ENCODE measurements around the gene HACD1. TPM values are rescaled to one million over a fixed set of nuclear protein-coding genes. Genes with fewer than 3 reads are reported as not detected.

HACD1 gene
- total and polyA plus RNA-seq, 2 of the 4 experiments (the other 2 are of a cell fraction) = 10.0 to 24.9 TPM

- Histone ChIP-seq H3K4ac (ENCODE audit: low read depth, low read length) (no peak overlapping the region), H3K4me2 (ENCODE audit: low read depth, low read length) (no peak overlapping the region), H3K9me1 (ENCODE audit: insufficient read depth, low read length) (no peaks in the 10 kb centered on the region), H2BK5ac (ENCODE audit: low read depth, low read length, poor library complexity, severe bottlenecking) (no peak overlapping the region), H3K4me3 (ENCODE audit: insufficient read depth, low read depth, low read length) (no peak overlapping the region), H4K91ac (ENCODE audit: insufficient read depth, low read depth, low read length) (no peak overlapping the region), H3K56ac (ENCODE audit: extremely low read depth, insufficient read depth, low read length) (no peak overlapping the region), H2AK5ac (ENCODE audit: low read depth, low read length) (no peak overlapping the region), H3K9ac (ENCODE audit: low read depth, low read length) (no peak overlapping the region), H3K23ac (ENCODE audit: low read depth, low read length) (no peak overlapping the region), H2AFZ (replicated peaks; ENCODE audit: low read length, poor library complexity) (no peak overlapping the region), H4K5ac (ENCODE audit: low read depth, low read length) (no peak overlapping the region), H3K79me1 (ENCODE audit: low read depth in 1 of 2, low read length in 2 of 2) (peaks cover 10 to 24% of the 10 kb centered on the region in 2 experiments; a peak in 3 of 4 replicates), H2BK20ac (ENCODE audit: low read depth, low read length) (no peak overlapping the region), H3K9me3 (ENCODE audit: control insufficient read depth, insufficient read depth, low read length) (no peaks in the 10 kb centered on the region), H4K8ac (ENCODE audit: low read depth in 2 of 2, low read length in 2 of 2) (no peak overlapping the region), H2BK120ac (ENCODE audit: low read depth, low read length) (no peak overlapping the region), H3K27ac (ENCODE audit: insufficient read depth, low read length) (no peak overlapping the region), H3K27me3 (ENCODE audit: control insufficient read depth, insufficient read depth, low read length) (no peaks in the 10 kb centered on the region), H4K20me1 (ENCODE audit: insufficient read depth, low read length) (peaks cover 9% of the 10 kb centered on the region), H3K36me3 (ENCODE audit: control insufficient read depth, insufficient read depth, low read length) (no peaks in the 10 kb centered on the region), H3K14ac (replicated peaks; ENCODE audit: low read depth, low read length) (no peak overlapping the region), H2BK15ac (ENCODE audit: low read depth, low read length) (no peak overlapping the region), H2AK9ac (replicated peaks; ENCODE audit: low read depth, low read length, poor library complexity) (no peak overlapping the region), H3K4me1 (ENCODE audit: control insufficient read depth, insufficient read depth, low read length) (no peaks in the 10 kb centered on the region), H3K18ac (ENCODE audit: low read depth, low read length) (no peak overlapping the region)
- no peak for ATAC-seq (ENCODE audit: low read depth)
- in situ Hi-C loops (cut with MboI; ENCODE audit: low sequenced_read_pairs) (no loop called here), intact Hi-C loops (cut with micrococcal nuclease) (no loop called here), dilution Hi-C loops (cut with HindIII; ENCODE audit: low sequenced_read_pairs, unreplicated experiment) (no loop called here)
- no peak for TF ChIP-seq NFE2L2 (IDR thresholded peaks at IDR 0.05; ENCODE audit: low read depth, low read length)
- no peak for TF ChIP-seq SMC3 (IDR thresholded peaks at IDR 0.05; ENCODE audit: low read depth, low read length)
- TF ChIP-seq MAFK (IDR thresholded peaks at IDR 0.05; ENCODE audit: low read depth, low read length) = no peak
- TF ChIP-seq ELK1 (IDR thresholded peaks at IDR 0.05; ENCODE audit: borderline replicate concordance, low read depth, low read length) = no peak
- TF ChIP-seq POLR2A (IDR thresholded peaks at IDR 0.05; ENCODE audit: low read depth, low read length) = no peak
- TF ChIP-seq CTCF (conservative IDR thresholded peaks at IDR 0.05; ENCODE audit: low read depth, low read length) = no peak
- TF ChIP-seq BHLHE40 (IDR thresholded peaks at IDR 0.05; ENCODE audit: low read depth, low read length) = no peak
- TF ChIP-seq FOS (IDR thresholded peaks at IDR 0.05; ENCODE audit: low read depth, low read length) = no peak
- TF ChIP-seq MAZ (IDR thresholded peaks at IDR 0.05; ENCODE audit: borderline replicate concordance, low read depth, low read length) = no peak
- no peak for TF ChIP-seq MXI1 (IDR thresholded peaks at IDR 0.05; ENCODE audit: borderline replicate concordance, low read depth, low read length)
- no peak for TF ChIP-seq RFX5 (IDR thresholded peaks at IDR 0.05; ENCODE audit: low read depth, low read length)
- no peak for TF ChIP-seq CHD1 (IDR thresholded peaks at IDR 0.05; ENCODE audit: low read depth, low read length)
- TF ChIP-seq, protein P1, sequence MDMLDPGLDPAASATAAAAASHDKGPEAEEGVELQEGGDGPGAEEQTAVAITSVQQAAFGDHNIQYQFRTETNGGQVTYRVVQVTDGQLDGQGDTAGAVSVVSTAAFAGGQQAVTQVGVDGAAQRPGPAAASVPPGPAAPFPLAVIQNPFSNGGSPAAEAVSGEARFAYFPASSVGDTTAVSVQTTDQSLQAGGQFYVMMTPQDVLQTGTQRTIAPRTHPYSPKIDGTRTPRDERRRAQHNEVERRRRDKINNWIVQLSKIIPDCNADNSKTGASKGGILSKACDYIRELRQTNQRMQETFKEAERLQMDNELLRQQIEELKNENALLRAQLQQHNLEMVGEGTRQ (IDR thresholded peaks at IDR 0.05; ENCODE audit: low read depth, low read length) = no peak
- TF ChIP-seq RAD21 (IDR thresholded peaks at IDR 0.05; ENCODE audit: low read length) = no peak
- no peak for TF ChIP-seq RCOR1 (IDR thresholded peaks at IDR 0.05; ENCODE audit: insufficient replicate concordance, low read length)
- no peak for TF ChIP-seq CEBPB (IDR thresholded peaks at IDR 0.05; ENCODE audit: low read depth, low read length)
- BruUV-seq (replicated peaks) = no TSS peak
- ChIA-PET POLR2A (ENCODE audit: unreplicated experiment) (interaction anchor here (0.5 kb wide), 1 partner anchor 223 kb away, joined by 11 read pairs; no protein-coding TSS in a partner anchor), CTCF (no interaction called here)
- WGBS, 2 experiments (ENCODE audit: extremely low coverage in 2 of 2, insufficient read length in 1 of 2) = no CpG with 5 or more reads among the region's 4 CpGs
- DNase-seq = no peak
Measured at GRCh38 chr10:17640331-17640816, 23.2 kb upstream of the HACD1 start.

All from IMR-90 (cell line).